ENCODE results near the gene PPM1H. TPM values are rescaled to one million over a fixed set of nuclear protein-coding genes. Genes with fewer than 3 reads are reported as not detected.
A peak's percentile ranks its signal among the peaks of the same experiment; 100 is the strongest.
"Not testable (repeated sequence)": the region's sequence is repeated elsewhere in the genome, so short reads cannot be mapped to it uniquely, and the experiment has no call there.

The PPM1H gene
- total RNA-seq, 1 experiment from 2014 or later = 1.1 TPM

DNA sequence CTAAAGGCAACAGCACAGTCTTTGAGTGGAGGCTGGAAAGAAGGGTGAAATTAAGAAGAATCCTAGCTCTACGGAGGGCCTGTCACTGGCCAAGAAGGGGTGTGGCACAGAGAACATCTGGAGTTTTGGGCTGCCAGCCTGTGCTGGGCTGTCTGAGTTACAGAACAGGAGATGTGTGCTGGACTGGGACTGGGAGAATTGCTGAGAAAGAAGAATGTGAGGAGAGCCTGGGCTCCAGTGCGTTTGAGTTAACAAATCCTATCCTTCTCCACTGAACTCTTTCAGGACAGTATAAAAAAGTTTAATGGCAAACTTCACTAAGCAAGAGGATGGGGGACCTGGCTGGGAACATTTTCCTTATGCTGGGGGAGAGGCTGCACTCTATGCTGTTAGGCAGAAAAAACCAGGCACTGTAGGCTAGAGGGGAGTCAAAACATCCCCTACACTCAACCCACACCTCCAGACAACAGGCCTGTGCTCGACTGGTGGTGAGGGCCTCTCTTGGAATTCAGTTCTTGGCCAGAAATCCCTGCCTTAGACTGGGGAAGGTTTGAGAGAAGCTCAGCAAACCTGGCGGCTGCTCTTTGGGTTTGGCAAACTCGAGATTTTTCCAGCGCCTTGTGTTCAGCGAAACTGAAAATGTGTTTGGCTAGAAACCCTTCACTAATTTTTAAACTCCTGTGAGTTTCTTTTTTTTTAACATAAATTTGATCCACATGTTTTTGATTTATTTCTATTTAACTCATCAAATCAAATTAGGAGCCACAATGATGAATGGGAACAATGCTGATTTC, 251.0 kb downstream of the PPM1H start:
- peak; percentile 51 for DNase-seq (ENCODE audit: low read depth)

DNA sequence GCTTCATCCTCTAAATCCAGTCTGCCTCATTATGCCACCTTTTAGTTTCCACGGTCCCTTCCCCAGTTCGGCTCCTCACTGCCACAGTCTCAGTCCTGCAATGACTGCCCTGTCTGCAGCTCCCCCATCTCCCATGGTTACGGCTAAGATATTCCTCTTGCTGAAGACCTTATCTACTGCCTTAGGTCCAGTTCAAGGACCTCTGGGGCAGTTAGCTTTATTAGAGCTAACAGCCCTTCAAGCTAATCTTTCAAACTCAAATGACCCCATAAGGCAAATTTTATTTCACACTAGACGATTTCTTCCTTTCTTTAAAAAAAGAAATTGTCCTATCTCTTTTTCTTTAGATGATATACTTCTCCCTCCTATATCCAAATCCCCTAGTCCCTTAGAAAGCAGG, 253.6 kb downstream of the PPM1H start:
- DNase-seq (ENCODE audit: low read depth) = no peak

DNA sequence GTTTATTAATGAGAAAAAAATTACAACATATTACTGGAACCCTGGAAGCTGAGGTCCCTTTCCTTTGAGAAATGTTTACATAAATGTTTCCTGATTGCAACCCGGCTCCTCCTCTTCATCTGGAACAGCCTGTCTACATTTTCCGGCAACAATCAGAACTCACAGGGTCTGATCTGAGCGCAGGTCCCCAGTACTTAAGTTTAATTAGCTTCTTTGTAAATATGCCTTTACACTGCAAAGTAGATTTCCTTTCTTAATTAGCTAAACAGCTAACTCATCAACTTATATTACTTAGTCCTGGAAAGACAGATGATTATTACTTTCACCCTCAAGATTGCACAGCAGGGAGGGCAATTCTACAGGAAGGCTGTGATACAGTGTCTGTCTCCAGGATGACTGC, 255.3 kb downstream of the PPM1H start:
- DNase-seq (ENCODE audit: low read depth) = no peak

DNA sequence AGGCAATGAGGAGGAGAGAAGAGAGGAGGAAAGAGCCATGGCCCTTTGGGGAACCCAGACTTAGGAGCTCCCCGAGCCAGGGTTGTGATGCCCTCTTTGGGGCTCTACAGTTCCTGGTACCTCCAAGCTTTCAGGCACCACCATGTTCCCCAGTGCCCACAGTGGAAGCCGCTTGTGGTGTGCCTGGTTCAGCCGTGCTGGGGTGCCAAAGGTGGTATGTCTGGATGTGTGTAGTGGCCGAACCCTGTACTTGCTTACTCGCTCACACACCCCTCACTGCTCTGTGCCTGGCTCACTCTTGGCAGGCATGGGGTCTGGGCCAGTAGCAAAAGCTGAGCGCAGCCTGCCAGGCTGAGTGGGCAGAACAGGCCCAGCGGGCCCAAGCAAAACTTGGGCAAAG, 257.6 kb downstream of the PPM1H start:
- no peak for DNase-seq (ENCODE audit: low read depth)

DNA sequence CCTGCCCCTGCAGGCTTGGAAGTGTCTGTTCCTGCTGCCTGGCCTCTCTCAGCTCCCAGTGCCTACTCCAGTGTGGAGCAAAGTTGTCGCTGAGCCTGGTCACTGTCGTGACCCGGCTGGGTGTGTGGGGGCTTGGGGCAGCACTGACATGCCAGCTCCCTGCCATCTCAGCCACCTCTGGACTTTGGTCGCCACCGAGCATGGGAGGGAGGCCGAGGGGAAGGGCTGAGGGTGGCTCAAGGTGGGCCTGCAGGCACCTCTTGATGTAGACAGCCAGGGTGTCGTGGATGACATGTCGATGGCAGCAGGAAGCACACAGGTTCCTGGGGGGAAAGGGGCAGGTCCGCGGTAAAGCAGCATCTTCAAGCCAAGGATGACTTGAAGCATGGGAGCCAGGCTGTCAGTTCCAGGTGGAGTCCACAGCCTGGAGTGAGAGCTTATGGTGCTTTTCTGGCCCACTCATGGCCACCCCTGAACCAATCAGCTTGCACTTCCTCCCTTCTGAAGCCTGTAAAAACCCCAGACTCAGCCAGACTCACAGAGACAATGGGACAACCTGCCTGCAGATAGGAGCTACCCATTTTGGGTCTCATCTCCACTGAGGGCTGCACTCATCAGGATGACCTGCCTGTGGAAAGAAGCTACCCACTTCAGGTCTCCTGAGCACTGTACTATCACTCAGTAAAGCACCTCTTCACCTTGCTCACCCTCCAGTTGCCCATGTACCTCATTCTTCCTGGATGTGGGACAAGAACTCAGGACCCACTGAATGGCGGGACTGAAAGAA, 258.2 kb downstream of the PPM1H start:
- DNase-seq (ENCODE audit: low read depth) = no peak

DNA sequence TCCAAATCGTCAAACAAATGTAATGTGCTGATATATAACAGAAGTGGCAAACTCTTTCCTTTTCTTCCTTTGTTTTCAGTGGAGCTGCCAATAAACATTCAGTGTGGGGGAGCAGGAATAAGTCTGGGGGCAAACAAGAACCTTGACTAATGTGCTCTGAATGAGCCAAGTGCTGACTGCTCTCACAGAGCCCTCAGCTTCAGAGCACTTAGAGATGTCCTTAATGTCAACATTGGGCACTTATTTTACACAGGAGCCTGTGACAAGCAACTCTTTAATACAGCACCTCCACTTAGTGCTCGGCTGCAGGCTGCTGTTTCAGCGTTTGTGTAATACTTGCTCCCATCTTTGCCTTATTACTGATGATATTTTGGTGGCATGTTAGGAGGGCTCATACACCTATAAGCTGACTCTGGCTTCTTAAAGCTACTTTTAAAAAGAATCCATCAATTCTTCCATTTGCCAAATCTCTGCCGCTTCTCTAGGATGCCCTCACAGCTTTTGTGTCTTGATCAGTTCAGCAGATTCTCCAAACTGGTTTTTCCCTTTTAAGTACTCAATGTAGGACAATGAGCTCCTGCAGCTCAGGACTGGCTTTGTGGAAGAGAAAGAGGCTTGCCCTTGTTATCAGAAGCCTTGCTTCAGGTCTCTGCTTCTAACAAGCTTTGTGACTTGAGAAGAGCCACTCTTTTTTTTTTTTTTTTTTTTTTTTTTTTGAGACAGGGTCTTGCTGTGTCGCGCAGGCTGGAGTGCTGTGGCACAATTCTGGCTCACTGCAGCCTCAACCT, 261.7 kb downstream of the PPM1H start:
- no peak for DNase-seq (ENCODE audit: low read depth)

DNA sequence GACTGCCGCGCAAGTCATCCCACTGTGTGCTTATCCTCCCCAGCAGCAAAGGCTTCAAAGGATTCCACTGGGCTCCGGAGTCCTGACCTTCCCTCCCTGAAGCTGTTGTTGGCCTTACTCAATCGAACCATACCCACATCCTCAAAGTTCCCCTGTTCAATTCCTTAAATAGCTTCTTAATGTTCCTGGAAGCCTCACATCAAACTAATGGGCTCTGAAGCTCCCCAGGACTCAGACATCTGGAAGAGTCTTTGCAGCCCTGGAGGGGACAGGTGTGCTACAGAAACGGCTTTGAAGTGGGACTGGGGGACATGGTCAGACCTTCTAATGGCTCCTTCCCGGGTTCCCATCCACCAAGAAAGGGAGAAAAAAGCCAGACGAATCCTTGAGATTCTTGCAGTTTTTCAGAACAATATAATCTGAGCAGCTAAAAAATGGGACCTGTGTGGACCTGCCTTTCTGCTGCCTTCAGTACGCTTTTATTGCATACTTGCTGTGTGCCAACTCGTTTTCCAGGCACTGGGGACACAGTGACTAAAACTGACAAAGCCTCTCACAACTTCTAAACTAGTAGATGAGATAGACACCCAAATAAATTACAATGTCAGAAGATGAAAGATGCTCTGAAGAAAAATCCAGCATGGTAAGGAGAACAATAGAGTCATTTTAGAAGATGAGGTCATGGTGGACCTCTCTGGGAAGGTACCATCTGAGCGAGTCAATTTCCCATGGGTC, 263.8 kb downstream of the PPM1H start:
- no peak for DNase-seq (ENCODE audit: low read depth)

DNA sequence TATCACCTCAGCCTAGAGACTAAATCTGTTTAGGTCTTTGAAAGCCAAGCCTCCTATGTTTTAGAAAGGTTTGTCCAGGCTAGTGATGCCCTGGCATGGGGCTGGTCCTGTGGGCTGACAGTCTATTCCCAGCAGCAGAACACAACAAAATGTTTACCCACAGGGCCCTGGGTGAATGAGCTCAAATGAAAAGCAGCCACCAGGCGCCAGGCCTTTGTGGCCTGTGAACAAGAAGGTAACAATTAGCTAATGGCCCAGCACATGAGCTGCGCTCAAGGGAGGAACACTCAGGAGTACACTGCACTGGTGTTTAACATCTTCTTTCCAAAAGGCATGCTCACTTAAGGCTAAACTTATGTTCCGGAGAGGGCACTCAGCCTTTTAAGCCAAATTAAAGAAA, 266.2 kb downstream of the PPM1H start:
- DNase-seq (ENCODE audit: low read depth) = no peak

DNA sequence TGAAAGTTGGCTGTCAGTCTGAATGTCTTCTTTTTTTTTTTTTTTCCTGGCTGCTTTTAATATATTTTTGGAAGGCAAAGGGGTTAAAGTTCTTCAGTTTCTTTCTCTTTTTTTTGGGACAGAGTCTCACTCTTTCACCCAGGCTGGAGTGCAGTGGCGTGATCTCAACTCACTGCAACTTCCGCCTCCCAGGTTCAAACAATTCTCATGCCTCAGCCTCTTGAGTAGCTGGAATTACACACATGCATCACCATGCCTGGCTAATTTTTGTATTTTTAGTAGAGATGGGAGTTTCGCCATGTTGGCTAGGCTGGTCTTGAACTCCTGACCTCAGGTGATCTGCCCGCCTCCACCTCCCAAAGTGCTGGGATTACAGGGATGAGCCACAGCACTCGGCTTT, 270.0 kb downstream of the PPM1H start:
- DNase-seq (ENCODE audit: low read depth) = not testable (repeated sequence)

DNA sequence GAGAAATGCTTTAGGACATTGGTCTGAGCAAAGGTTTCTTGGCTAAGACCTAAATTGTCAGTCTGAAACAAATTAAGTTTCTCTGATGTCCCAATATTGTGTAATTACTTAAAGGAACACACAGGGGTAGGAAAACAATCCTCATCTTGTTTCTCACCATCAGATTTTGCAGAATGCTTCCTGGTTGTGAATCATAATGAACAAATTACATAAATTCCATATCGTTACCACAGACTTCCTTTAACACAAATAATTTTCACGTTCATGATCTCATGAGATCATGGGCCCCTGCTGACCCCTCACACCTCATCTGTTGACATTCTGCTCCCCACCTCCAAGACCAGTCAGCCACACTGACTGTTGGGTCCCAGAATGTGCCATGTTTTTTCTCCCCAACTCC, 274.2 kb downstream of the PPM1H start:
- DNase-seq (ENCODE audit: low read depth) = peak; percentile 43

DNA sequence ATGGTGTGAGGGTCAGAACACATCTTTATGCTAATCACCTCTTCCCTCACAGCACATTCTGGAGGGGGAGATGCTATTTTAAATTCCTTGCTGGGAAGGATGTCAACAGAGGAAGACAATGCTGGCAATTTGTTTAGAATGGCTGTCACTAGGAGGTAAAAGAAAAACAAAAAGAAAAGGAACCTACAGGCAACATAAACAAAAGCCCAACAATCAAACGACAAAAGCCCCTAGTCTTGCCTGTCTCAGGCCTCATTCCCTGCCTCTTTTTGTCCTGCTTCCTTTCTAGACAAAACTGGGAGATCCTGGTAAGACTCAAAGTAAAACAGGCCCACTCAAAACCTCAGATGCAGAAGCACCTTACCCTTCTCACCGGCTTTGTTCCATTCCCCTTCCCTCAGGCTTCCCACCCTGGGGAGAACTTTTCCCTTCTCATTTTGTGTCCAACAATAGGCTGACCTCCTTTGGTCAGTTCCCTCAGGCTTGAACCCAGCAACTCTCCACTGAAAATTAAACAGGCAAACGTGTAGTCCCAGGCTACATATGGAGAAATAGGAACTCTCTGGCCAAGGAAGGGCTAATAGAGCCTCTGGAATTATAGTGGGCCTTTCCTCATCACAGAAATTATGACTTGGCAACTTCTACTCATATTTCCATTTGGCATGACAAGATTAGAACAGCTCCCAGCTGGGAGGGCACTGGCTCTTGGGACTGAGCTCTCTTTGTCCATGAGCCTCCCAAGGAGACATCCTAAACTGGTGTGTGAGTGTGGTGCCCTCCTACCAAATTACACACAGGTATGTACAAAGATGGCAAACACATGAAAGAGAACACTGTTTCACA, 275.3 kb downstream of the PPM1H start:
- peak; percentile 16 for DNase-seq (ENCODE audit: low read depth)

DNA sequence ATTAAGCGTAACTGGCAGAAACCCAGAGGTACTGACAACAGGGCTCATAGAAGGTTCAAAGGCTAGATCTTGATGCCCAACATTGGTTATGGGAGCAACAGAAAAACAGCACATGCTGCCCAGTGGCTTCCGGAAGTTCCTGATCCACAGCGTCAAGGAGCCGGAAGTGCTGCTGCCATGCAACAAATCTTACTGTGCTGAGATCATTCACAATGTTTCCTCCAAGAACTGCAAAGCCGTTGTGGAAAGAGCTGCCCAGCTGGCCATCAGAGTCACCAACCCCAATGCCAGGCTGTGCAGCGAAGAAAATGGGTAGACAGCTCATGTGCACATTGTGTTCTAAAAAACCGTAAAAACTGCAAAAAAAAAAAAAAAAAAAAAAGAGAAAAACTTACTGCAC, 276.0 kb downstream of the PPM1H start:
- DNase-seq (ENCODE audit: low read depth) = no peak

DNA sequence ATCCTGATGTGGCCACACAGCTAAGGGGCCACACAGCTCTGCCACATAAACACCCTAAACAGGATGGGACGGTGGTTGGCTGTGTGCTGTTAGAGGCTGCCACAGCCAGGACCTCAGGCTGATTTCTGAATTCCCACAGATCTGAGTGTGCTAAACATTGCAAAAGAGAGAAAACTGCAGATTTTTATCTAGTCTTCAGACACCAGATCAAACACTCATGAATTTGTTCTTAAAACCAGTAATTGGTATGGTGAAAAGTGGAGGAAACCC, 277.7 kb downstream of the PPM1H start:
- DNase-seq (ENCODE audit: low read depth) = peak; percentile 7

DNA sequence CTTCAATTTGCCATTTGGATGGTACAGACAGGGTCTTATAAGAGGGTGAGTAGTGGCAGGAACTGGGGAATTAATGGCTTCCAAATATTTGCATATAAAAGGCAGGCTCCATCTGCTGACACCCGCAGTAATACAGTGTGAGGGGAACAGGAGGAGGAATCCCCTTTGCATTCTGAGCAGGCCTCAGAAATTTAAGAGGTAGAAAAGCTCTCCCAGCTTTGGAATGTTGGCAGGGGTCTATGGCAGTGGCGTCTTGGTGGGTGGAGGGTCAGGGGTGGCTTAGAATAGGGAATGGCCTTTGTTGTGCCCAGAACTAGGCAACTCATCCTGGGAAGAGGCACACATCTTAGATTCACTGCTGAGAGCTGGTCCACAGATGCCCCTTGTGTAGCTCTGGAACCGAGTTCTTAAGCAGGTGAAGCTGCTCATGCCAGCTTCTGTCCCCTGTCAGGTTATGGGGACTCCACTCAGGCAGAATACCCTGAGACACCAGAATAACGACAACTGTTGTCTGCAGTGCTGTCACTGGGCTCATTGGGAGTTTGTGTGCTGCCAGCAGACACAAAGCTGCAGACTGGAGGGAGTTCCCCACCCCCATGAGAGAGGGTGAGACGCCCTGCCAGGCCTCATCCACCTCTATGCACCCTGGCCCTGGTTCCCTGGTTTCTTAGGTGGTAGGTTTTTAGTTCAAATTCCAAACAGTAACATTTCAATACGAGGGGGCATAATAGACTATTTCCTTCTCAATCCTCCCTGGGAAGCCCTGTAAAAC, 278.2 kb downstream of the PPM1H start:
- no peak for DNase-seq (ENCODE audit: low read depth)

DNA sequence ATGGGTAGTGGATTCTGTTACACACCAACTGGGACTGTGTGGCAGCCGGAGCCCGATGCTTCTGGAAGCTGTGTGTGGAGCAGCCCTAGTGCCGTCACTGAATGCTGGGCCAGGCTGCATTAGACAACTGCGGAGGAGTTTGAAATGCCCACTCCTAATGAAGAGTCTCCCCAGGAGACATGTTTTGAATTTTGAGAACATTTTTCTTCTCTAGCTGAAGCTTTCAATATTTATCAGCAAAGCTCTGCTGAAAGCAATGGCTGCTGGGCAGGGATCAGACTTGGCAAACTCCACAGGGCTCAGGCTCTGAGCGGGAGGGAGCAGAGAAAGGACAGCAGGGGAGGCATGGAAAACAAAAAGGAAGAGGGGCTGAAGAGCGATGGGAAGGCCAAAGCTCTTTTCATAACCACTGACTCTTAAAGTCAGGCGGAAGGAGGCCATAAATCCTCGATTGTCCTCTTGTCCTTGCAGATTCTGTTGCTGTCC, 279.2 kb downstream of the PPM1H start:
- DNase-seq (ENCODE audit: low read depth) = no peak

DNA sequence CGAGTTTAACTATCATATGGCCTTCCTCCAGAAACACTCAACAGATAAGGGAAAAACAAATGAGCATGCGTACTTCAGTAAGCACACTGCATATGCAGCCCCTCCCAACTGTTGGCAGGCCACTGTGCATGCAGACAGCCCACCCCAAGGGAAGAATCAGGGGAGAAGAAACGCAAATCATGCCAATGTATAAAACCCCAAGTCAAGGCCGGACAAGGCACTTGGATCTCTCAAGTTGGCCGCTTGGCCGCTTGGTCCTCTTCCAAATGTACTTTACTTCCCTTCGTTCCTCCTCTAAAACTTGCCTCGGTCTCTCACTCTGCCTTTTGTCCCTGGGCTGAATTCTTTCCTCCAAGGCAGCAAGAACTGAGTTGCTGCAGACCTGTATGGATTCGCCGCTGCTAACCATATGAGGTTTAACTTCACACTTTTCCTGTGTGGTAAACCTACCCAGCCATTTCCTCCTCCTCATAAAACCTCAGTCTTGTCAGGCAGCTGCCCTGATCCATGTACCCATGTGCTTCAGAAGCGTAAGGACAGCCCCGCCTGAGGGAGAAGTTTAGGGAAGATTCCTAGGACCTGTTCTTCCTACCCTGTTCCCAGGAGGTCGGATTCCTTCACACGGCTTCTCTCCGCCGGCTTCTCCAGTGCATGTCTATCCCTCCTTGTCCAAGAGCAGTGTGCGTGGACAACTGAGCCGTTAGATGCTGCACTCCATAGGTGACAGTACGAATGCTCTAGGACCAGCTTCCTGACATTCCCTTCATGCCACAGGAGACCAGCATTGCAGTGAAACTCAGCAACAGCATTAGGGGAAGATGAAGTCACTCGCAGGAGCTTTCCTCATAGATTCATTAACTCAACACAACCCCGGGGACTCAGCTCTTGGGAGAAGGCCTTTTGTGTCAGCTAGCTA, 280.4 kb downstream of the PPM1H start:
- DNase-seq (ENCODE audit: low read depth) = no peak

DNA sequence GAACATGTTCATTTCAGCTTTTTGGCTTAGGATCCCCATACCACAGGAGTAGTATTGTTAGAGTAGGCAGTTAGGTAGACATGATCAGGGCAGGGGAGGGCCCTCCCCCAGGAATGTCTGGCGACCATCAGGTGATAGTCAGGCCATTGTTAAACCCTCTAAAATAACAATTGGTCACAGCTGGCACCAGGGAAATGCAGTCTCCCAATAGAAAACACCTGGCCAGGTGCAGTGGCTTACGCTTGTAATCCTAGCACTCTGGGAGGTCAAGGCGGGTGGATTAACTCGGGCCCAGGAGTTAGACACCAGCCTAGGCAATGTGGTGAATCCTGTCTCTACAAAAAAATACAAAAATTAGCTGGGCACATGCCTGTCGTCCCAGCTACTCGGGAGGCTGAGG, 281.2 kb downstream of the PPM1H start:
- DNase-seq (ENCODE audit: low read depth) = no peak

DNA sequence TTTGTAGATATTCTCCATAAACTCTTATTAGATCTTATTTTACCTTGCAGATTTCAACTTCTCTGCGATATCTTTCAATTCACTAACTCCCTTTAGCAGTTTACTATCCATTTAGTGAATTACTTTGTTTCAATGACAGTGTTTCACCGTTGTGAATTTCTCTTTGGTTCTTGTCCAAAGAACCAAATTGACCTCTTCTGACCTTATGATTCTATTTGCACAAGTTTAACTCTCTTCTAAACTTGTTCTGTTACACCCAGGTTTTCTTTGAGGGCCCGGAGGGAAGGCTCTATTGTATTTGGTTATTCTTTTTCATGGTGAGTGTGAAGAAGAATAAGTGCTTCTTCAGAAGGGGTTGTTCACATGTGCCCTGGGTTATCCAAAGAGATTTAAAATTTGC, 281.6 kb downstream of the PPM1H start:
- DNase-seq (ENCODE audit: low read depth) = no peak

DNA sequence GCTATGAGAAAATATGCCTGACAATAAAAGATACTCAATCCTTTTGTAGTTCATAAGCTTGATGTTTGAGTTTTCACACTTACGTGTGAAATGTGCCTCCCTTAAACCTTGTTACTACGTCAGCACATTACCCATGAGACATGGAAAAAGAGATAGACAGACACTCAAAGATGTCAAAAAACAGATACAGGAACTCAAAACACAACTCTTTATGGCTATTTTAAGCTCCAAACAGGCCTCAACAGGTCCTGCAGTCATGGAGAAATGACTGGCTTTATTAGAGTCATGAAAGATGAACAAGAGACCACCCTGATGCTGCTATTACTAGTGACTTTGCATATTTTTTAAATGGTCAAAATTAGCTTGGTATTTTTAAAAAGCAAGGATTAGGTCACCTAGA, 283.8 kb downstream of the PPM1H start:
- no peak for DNase-seq (ENCODE audit: low read depth)

Data from RPMI7951 (cell line).